HG02938 (cell line): ENCODE results near the gene CASP12.

Experiments used
- ATAC-seq: cut with Tn5 transposase; IDR thresholded peaks from one replicate; pipeline ENCODE4 v1.9.1; 2021; ENCODE audit warnings: mild to moderate bottlenecking, moderate library complexity; ENCODE audit not compliant: unreplicated experiment

Gene CASP12

DNA sequence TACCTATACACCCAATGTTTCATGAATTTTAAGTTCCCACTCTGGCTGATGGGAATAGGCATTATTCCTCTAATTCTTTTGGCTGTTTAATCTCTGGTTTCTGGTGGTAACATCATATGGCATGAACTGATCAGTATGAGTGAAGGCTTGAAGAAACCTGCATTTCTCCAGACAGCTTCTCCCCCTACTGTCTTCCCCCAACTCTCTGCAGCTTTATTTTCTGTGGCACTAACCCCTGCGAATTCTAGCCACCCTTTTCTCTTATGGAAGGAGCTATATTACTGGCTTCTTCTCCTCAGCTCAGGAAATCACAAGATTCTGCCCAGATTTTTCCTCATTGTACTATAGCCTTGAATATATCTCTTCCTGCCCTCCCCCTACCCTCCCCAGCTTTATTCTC is 57.1 kb downstream of the CASP12 start:
- ATAC-seq = no peak

DNA sequence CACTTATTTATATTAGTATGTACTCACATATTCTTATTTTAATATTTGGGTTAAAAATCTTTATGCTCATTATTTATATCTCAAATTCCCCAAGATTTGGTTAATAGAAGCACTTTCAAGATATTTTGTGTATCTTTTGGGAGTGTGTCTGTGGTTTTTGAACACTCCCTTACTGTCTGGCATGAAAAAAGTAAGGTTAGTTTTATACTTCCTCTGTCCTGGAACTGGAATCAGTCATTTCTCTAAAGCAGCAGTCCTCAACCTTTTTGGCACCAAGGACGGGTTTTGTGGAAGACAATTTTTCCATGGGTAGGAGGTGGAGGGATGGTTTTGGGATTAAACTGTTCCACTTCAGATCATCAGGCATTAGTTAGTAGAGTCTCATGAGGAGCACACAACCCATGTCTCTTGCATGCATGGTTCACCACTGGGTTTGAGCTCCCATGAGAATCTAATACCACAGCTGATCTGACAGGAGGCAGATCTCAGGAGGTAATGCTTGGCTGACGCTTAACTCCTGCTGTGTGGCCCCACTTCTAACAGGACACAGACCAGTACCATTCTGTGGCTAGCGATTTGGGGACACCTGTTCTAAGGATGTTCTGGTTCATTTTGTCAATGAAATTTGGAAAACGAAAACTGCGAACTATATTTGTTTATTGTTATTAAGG is 60.2 kb downstream of the CASP12 start:
- no peak for ATAC-seq

DNA sequence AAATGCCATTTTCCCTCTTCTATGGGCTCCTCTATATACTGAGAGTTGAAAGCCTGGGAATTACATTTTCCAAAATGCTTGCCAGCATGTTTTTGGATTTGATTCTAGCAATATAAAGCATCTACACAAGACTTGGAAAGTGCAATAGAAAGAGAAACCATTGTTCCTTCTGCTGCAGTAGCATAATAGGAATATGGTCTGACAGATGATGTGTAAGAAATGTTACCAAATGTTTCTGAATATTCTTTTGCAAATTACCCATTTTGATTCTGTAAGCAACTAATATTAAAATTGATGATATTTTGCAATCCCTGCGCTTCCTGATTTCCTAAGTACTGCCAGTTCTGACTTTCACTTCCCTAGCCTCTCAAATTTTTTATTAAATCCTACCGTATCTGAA is 61.6 kb downstream of the CASP12 start:
- no peak for ATAC-seq
